Body of pancreas (tissue), 4 donors: ENCODE measurements around the gene SPATA19. TPM values are rescaled to one million over a fixed set of nuclear protein-coding genes. Genes with fewer than 3 reads are reported as not detected.

Experiments
- ATAC-seq: fragments of 150-250 bp; one replicate; pipeline ENCODE4 v1.9.1; 2016
- DNase-seq, 4 donors: peaks; one replicate each; pipeline ENCODE4 v3.0.0-alpha.2; 2019
- H3K27ac ChIP-seq, 4 donors: fragments of 200-600 bp; sonication (generic); 1 replicate in 3 of 4; 2 replicates in 1 of 4; pipeline versions ENCODE4 v1.5.1 to v1.6.1; 2016 to 2019; ENCODE audit warnings: mild to moderate bottlenecking in 1 of 4, mixed read lengths in 1 of 4, moderate library complexity in 1 of 4
- H3K27me3 ChIP-seq, 2 donors: fragments of 200-600 bp; sonication (generic); one replicate each; pipeline ENCODE4 v1.6.0; 2016; ENCODE audit warnings: mild to moderate bottlenecking in 1 of 2
- H3K36me3 ChIP-seq, 2 donors: fragments of 200-600 bp; sonication (generic); replicated peaks in 1 of 2; 2 replicates each; pipeline ENCODE4 v1.5.1; 2016; ENCODE audit warnings: low read depth in 2 of 2; ENCODE audit not compliant: insufficient read depth in 1 of 2
- H3K4me1 ChIP-seq: fragments of 200-600 bp; sonication (generic); one replicate; pipeline ENCODE4 v1.6.0; 2016
- H3K4me3 ChIP-seq, 2 donors: fragments of 200-600 bp; sonication (generic); 1 replicate in 1 of 2; 2 replicates in 1 of 2; pipeline ENCODE4 v1.5.1; 2016 to 2019
- H3K9me3 ChIP-seq, 3 donors: fragments of 200-600 bp; sonication (generic); 1 replicate in 2 of 3; 2 replicates in 1 of 3; pipeline ENCODE4 v1.5.1; 2016
- POLR2A ChIP-seq, 3 donors: fragments of 450-650 bp; IDR thresholded peaks; one replicate each; pipeline ENCODE4 v1.6.1; 2016; ENCODE audit warnings: antibody characterized with exemption in 3 of 3, mild to moderate bottlenecking in 2 of 3
- WGBS, 2 donors: methylation state at CpG; one replicate each; pipeline ENCODE4 v1.1.5; 2017; 5-methylcytosine and 5-hydroxymethylcytosine counted together
- intact Hi-C: fragments of 100-400 bp; cut with DNase I; formaldehyde crosslinking; loops from one replicate; pipeline ENCODE4 v1.15.1; 2023
- total RNA-seq, 2 donors: library from RNA; depleted of rRNA; stranded (reverse); fragments of >200 nt; gene quantifications; one replicate each; pipeline ENCODE4 v1.1.0, GENCODE V29; 2016
- TF ChIP-seq, protein P1 (sequence below), 7 experiments: fragments of 450-650 bp in 4 of 7; fragments of 200-600 bp in 3 of 7; sonication (generic) in 3 of 7; IDR thresholded peaks; one replicate each; pipeline ENCODE4 v1.5.1; 2016 to 2019; ENCODE audit warnings: antibody characterized with exemption in 7 of 7

Gene SPATA19
- total RNA-seq, 2 donors from 2014 or later = not detected

DNA sequence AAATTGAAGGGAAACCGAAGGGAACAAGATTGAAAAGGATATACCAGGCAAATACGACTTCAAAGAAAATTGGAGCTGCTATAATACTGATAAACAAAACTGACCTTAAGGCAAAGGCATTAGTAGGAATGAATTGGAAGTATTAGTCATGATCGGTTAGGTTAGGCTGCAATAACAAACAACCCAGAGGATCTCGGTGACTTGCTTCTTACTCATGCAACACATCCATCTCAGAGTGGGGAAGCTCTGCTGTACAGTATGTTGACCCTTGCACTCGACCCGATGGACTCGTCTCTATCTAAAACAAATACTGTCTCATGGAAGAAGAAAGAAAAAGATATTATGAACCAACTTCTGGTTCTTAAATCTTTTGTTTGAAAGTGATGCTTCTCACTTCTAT is 42.3 kb downstream of the SPATA19 start:
- Histone ChIP-seq H3K27ac (no peak overlapping the region), H3K9me3 (no peaks in the 10 kb centered on the region), H3K4me1 (no peaks in the 10 kb centered on the region), H3K4me3 (no peak overlapping the region), H3K36me3 (no peaks in the 10 kb centered on the region), H3K27me3 (no peaks in the 10 kb centered on the region)
- ATAC-seq (no peak), DNase-seq (no peak)
- intact Hi-C loops = no loop called here
- WGBS, 2 donors = 64 to 75% methylated on average over 7 of the region's 7 CpGs
- TF ChIP-seq POLR2A (IDR thresholded peaks at IDR 0.05) = no peak
- TF ChIP-seq, protein P1, sequence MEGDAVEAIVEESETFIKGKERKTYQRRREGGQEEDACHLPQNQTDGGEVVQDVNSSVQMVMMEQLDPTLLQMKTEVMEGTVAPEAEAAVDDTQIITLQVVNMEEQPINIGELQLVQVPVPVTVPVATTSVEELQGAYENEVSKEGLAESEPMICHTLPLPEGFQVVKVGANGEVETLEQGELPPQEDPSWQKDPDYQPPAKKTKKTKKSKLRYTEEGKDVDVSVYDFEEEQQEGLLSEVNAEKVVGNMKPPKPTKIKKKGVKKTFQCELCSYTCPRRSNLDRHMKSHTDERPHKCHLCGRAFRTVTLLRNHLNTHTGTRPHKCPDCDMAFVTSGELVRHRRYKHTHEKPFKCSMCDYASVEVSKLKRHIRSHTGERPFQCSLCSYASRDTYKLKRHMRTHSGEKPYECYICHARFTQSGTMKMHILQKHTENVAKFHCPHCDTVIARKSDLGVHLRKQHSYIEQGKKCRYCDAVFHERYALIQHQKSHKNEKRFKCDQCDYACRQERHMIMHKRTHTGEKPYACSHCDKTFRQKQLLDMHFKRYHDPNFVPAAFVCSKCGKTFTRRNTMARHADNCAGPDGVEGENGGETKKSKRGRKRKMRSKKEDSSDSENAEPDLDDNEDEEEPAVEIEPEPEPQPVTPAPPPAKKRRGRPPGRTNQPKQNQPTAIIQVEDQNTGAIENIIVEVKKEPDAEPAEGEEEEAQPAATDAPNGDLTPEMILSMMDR (IDR thresholded peaks at IDR 0.05) = no peak

DNA sequence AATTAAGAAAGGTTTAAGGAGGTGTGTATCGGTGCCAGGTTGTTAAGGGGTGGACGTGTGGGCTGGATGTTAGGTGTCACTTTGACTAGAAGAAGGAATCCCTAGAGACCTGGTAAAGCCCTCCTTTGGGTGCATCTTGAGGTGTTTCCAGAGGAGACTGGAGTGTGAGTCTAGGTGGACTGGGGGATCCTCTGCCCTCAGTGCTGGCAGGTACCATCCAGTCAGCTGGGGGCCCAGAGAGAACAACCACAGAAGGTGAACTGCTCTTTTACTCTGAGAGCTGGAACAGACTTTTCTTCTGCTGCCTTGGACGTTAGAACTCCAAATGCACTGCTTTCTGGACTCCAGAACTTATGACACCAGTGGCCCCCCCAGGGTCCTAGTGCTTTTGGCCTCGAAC is 44.0 kb downstream of the SPATA19 start:
- Histone ChIP-seq H3K27ac (no peak overlapping the region), H3K4me1 (no peaks in the 10 kb centered on the region), H3K36me3 (no peaks in the 10 kb centered on the region), H3K9me3 (no peaks in the 10 kb centered on the region), H3K4me3 (no peak overlapping the region), H3K27me3 (no peaks in the 10 kb centered on the region)
- TF ChIP-seq, protein P1 (IDR thresholded peaks at IDR 0.05) = no peak
- TF ChIP-seq POLR2A (IDR thresholded peaks at IDR 0.05) = no peak
- DNase-seq (no peak), ATAC-seq (no peak)
- WGBS, 2 donors = 52 to 60% methylated on average over 4 of the region's 4 CpGs
- intact Hi-C loops = no loop called here

DNA sequence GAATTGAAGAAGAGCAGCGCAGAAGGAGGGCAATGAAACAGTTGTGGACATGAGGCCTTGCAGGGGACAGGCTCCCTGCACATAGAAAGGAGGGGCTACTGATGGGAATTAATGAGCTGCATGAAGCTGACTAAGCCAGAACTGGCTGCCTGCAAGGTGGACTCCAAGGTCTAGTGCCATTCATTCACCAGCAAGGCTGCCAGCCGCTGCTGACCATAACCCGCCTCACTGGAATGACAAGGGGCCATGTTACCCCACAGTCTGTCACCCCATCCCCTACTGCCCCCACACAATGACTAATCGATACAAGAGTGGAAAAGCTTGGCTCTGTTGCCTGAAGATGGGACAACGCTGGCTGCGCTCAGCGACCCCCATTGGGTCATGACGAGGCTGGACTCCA is 44.6 kb downstream of the SPATA19 start:
- ATAC-seq (no peak), DNase-seq (no peak)
- H3K36me3 ChIP-seq = no peaks in the 10 kb centered on the region
- TF ChIP-seq, protein P1 (IDR thresholded peaks at IDR 0.05) = no peak
- TF ChIP-seq POLR2A (IDR thresholded peaks at IDR 0.05) = no peak
- intact Hi-C loops = no loop called here
- no peaks in the 10 kb centered on the region for H3K9me3 ChIP-seq
- H3K4me1 ChIP-seq = no peaks in the 10 kb centered on the region
- H3K27me3 ChIP-seq = no peaks in the 10 kb centered on the region
- no peak overlapping the region for H3K4me3 ChIP-seq
- H3K27ac ChIP-seq = no peak overlapping the region
- 79 to 80% methylated on average over 7 to 8 of the region's 8 CpGs for WGBS, 2 donors

DNA sequence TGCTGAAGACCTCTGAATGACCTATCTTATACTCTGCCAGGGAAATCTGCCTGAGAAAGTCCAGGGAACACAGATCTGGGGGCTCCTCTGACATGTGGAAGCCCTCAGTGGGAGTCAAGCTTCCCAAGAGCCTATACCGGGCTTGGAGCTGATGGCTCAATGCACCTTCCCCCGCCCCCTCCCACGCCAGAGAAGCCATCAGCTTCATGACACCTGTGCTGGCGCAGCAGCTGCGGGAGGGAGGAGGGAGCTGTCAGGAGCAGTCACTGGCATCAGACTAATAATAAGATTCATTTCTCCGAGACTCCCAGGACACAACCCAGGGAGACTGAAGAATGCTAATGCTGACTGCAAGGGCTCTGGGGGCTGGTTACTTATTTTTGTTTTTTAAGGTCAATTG is 47.8 kb downstream of the SPATA19 start:
- Histone ChIP-seq H3K4me3 (no peak overlapping the region), H3K36me3 (no peaks in the 10 kb centered on the region), H3K27ac (no peak overlapping the region), H3K9me3 (peaks cover 0 to 11% (median 0%) of the 10 kb centered on the region in 3 donors), H3K4me1 (no peaks in the 10 kb centered on the region), H3K27me3 (no peaks in the 10 kb centered on the region)
- TF ChIP-seq, protein P1 (IDR thresholded peaks at IDR 0.05) = no peak
- no peak for TF ChIP-seq POLR2A (IDR thresholded peaks at IDR 0.05)
- intact Hi-C loops = no loop called here
- WGBS, 2 donors = 19 to 27% methylated on average over 3 to 6 of the region's 6 CpGs
- ATAC-seq = no peak
- DNase-seq = no peak

DNA sequence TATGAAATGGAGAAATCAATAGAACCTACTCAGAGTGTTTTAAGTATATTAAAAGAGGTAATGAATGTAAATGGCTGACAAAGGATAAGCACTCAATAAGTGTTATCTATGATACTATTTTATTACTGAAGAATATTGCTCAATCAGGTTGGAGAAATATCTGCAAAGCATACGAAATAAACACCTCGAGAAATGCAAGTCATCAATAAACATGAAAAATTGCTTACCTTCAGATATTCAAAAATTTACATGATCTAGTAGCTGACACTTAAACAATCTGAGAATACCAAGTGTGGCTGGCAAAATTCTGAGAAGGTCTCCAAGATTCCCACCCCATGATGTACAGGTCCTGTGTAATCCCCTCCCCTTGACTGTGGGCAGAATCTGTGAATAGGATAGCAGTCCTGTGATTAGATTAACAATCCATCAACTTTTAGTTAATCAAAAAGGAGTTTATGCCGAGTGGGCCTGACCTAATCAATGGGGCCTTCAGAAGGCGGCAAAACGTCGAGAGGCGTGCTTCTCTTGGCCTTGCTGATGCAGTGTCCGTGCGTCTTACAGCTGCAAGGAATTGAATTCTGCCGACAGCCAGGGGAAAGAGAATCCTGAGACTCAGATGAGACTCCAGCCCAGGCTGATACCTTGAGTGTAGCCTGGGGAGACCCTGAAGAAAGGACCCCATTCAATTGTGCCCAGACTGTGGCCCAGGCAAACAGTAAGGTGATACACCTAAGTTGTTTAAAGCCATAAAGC is 49.1 kb downstream of the SPATA19 start:
- no peaks in the 10 kb centered on the region for H3K27me3 ChIP-seq
- no peak overlapping the region for H3K4me3 ChIP-seq
- no peak overlapping the region for H3K27ac ChIP-seq
- intact Hi-C loops = no loop called here
- H3K9me3 ChIP-seq = peaks cover 0 to 11% (median 0%) of the 10 kb centered on the region in 3 donors
- no peaks in the 10 kb centered on the region for H3K4me1 ChIP-seq
- TF ChIP-seq, protein P1 (IDR thresholded peaks at IDR 0.05) = no peak
- no peak for TF ChIP-seq POLR2A (IDR thresholded peaks at IDR 0.05)
- WGBS, 2 donors = 67 to 74% methylated on average over 10 of the region's 10 CpGs
- no peaks in the 10 kb centered on the region for H3K36me3 ChIP-seq
- ATAC-seq (no peak), DNase-seq (no peak)
